AG10803 (cell line): ENCODE measurements around the gene TCF7L2.
"Not testable (repeated sequence)": the region's sequence is repeated elsewhere in the genome, so short reads cannot be mapped to it uniquely, and the experiment has no call there.

Experiments used
- DNase-seq: peaks from one replicate; pipeline ENCODE4 v3.0.0; 2010; ENCODE audit warnings: low read depth
- H3K4me3 ChIP-seq: 2 replicates; pipeline ENCODE4 v1.5.1; 2011; ENCODE audit warnings: mild to moderate bottlenecking, low read length, control low read depth
- TF ChIP-seq, protein P1 (sequence below): conservative IDR thresholded peaks from 2 replicates; pipeline ENCODE4 v1.5.1; 2011; ENCODE audit warnings: mild to moderate bottlenecking, low read length, control low read depth, inconsistent platforms

TCF7L2 gene

GRCh38 chr10:113108194-113108835 is 158.3 kb downstream of the TCF7L2 start:
- TF ChIP-seq, protein P1, sequence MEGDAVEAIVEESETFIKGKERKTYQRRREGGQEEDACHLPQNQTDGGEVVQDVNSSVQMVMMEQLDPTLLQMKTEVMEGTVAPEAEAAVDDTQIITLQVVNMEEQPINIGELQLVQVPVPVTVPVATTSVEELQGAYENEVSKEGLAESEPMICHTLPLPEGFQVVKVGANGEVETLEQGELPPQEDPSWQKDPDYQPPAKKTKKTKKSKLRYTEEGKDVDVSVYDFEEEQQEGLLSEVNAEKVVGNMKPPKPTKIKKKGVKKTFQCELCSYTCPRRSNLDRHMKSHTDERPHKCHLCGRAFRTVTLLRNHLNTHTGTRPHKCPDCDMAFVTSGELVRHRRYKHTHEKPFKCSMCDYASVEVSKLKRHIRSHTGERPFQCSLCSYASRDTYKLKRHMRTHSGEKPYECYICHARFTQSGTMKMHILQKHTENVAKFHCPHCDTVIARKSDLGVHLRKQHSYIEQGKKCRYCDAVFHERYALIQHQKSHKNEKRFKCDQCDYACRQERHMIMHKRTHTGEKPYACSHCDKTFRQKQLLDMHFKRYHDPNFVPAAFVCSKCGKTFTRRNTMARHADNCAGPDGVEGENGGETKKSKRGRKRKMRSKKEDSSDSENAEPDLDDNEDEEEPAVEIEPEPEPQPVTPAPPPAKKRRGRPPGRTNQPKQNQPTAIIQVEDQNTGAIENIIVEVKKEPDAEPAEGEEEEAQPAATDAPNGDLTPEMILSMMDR = peak; percentile 41
- no peak for DNase-seq

GRCh38 chr10:113108948-113109347 is 158.9 kb downstream of the TCF7L2 start:
- H3K4me3 ChIP-seq = no peak overlapping the region
- TF ChIP-seq, protein P1 = no peak
- no peak for DNase-seq

More at GRCh38 chr10:113108194-113108835, 158.3 kb downstream of the TCF7L2 start:
- H3K4me3 ChIP-seq = no peak overlapping the region

DNA sequence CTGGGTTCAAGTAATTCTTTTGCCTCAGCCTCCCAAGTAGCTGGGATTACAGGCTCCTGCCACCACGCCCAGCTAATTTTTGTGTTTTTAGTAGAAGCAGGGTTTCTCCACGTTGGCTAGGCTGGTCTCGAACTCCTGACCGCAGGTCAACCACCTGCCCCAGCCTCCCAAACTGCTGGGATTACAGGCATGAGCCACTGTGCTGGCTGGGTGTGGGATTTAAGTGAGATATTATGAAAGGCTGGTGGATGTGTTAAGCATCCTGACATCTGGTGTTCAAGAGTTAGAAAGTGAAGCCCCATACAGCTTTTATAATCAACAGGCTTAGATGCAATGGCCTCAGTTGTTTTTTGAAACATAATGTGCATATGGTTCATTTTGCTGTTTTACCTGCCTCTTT is 159.4 kb downstream of the TCF7L2 start:
- DNase-seq, H3K4me3 ChIP-seq: not testable (repeated sequence)

DNA sequence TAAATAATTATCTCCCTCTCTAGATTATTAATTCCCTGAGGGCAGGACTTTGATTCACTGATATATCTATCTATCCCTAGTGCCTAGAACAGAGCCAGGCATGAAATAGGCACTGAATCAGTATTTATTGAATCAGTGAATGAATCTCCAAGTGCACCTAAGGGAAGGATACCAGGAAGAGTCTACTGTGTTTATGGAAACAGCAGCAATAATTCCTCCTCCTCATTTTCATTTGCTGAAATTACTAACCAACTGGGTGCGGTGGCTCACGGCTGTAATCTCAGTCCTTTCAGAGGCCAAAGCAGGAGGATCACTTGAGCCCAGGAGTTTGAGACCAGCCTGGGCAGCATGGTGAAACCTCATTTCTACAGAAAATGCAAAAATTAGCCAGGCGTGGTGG is 161.2 kb downstream of the TCF7L2 start:
- TF ChIP-seq, protein P1 = no peak
- no peak overlapping the region for H3K4me3 ChIP-seq
- DNase-seq = no peak

GRCh38 chr10:113111900-113112853 is 162.1 kb downstream of the TCF7L2 start:
- H3K4me3 ChIP-seq = no peak overlapping the region
- TF ChIP-seq, protein P1 = no peak
- peak; percentile 95 for DNase-seq

DNA sequence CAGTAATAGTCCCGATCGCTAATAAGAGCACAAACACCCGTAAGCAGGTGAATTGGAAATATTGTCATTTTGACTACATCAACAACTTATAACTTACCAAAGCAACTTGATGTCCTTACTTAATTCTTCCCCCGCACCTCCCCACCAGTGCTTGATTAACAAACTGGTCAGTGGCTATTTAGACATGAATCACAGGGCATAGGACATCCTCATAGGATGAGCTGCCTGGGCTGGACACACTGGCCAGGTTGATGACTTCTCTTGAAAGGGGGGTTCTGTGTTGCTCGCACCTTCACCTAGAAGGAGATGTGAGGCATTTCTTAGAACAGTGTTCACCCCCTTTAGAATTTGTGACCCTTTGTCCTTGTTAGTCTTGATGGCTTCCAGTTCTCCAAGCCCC is 163.2 kb downstream of the TCF7L2 start:
- DNase-seq = no peak
- TF ChIP-seq, protein P1 = no peak
- H3K4me3 ChIP-seq = no peak overlapping the region

DNA sequence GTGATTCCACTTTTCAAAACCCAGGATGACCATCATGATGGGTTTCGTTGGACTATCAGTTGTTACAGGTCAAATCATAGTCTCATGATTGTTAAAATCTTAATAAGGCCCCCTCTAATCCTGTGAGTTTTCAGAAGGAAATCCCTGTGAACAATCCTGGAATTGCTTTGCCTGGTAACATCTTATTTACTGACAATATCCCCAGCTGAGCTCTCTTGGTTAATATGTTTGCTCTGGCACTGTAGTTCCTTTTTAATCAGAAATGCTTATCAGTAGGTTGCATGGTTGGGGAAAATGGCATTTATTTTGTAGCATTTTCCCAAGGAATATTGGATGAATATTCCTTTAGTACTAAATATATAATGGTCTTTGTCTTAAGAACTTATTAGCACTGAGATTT is 163.9 kb downstream of the TCF7L2 start:
- TF ChIP-seq, protein P1 = no peak
- no peak overlapping the region for H3K4me3 ChIP-seq
- DNase-seq = no peak
